GM19043 (cell line): ENCODE data around the gene VAV2.

Experiments
- ATAC-seq: cut with Tn5 transposase; IDR thresholded peaks from one replicate; pipeline ENCODE4 v1.9.1; 2021; ENCODE audit warnings: low read depth; ENCODE audit not compliant: unreplicated experiment

Gene VAV2

DNA sequence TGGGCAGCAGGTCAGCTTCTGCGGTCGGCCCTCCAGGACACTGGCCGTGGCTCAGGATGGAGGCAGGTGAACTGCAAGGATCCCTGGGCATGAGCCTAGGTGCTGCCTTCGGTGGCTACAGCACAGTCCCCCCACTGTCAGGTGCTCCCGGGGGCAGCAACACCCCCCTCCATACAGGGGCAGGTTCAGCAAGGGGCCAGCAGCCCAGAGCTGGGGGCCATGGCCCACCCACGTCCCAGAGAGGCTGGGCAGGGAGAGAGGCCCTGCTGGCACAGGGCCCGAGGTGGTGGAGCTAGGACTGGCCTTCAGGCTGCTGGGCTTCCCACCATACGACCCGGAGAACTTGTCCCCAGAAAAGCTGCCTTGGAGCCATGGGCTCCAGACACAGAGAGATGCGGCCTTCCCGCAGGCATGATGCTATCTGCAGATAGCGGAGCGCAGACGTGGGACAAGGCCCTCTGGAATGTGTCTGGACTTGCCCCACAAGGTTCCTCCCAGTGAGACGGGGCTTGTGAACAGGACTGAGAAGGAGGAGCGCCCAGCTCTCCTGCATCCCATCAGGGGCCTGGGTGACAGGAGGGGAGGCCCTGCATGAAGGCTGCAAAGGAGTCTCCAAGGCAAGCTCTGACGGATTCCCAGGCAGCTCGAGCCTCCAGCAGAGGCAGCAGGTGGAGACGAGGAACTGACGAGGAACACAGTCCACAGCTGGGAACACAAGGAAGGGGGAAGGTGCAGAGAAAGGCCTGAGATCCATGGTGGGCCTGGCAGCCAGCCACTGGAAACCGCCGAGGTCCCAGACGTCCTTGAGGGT is 111.1 kb downstream of the VAV2 start:
- no peak for ATAC-seq

- ATAC-seq, result no peak
Measured at GRCh38 chr9:133880136-133880535, 112.0 kb downstream of the VAV2 start.

DNA sequence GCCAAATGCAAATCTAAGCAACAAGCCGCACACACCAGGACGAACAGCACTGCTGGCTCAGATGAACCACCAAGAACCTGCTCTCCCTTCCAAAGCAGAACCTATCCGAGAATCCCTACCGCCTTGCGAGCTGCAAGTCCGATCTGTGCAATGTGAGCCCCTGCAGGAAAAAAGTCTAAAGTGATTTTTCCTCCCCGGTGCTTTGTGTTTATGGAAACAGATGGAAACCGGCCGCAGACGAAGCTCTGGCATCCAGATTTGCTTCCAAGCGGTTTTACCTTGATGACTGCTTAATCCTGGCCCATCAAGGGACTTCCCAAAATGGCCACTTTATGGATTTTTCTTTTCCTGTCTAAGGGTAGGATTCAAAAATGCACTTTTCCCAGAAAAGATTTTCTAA is 112.5 kb downstream of the VAV2 start:
- no peak for ATAC-seq

DNA sequence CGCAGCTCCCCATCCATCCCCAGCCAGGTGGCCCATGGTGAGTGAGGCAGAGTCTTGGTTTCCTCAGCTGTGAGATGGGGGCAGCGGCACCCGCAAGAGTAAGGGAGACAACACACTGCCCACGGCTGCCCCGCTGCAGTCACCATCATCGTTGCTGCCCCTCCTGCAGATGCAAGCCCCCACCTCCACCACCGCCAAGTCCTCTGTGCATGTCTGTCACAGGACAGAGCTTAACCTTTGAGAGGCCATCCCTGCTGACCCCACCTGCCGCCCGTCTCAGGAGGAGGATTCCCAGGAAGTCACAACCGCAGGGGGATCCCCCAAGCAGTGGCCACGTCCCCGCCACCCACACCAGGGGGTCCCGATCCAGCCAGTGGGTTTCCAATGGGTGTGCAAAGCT is 113.7 kb downstream of the VAV2 start:
- ATAC-seq, result no peak

GRCh38 chr9:133877967-133878366 is 114.2 kb downstream of the VAV2 start:
- ATAC-seq, result no peak

DNA sequence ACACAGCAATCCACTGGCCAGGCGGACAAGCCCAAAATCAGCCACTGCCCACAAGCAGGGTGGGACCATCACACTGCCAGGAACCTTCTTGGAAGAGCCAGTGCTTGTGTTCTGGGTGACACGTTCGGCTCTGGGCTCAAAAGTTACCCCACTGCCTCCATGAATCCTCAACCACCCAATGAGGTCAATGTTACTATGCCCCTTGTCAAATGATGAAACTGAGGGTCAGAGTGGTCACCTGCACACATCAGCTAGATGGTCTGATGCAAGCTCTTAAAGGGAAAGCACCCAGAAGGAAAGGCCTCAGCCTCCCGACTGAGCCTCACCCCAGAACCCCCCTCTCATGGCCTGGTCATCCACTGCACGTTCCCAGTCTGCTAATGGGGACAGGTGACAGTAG is 114.8 kb downstream of the VAV2 start:
- no peak for ATAC-seq

DNA sequence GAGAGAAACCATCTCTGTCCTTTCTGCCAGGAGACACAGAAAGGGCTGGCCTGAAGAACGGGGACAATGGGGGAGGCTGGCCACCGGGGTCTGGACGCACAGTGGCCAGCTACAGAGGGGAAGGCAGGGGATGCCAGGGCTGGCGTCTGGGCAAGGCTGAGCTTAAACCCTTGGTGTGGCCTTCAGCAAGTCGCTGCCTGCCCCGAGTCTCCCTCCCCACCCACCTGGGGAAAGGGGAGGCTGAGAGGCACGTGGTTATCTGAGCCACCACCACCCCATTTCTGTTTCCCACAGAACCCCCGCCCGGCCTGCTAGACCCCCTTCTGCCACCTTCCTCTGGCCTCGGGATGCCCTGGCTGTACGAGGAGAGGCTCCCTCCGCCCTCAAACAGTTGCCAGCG is 115.3 kb downstream of the VAV2 start:
- ATAC-seq, result no peak

DNA sequence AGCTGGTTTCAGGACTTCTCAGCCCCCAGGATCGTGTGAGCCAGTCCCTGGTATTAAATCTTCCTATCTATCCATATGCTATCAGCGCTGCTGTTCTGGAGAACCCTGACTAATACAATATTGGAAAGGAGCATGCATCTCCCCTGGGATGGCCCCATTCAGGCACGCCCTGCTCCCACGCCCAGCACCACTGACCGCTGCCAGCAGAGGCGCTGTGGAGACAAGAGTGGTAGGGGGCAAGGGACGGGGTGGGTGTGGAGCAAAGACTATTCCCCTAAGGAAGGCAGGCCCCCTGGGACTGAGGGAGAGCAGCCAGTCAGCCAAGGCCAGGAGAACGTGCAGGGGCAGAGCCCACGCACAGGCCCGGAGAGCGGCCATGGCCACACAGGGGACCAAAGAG is 116.0 kb downstream of the VAV2 start:
- no peak for ATAC-seq

GRCh38 chr9:133875131-133875530 is 117.0 kb downstream of the VAV2 start:
- no peak for ATAC-seq

GRCh38 chr9:133874659-133875058 is 117.5 kb downstream of the VAV2 start:
- ATAC-seq, result no peak

DNA sequence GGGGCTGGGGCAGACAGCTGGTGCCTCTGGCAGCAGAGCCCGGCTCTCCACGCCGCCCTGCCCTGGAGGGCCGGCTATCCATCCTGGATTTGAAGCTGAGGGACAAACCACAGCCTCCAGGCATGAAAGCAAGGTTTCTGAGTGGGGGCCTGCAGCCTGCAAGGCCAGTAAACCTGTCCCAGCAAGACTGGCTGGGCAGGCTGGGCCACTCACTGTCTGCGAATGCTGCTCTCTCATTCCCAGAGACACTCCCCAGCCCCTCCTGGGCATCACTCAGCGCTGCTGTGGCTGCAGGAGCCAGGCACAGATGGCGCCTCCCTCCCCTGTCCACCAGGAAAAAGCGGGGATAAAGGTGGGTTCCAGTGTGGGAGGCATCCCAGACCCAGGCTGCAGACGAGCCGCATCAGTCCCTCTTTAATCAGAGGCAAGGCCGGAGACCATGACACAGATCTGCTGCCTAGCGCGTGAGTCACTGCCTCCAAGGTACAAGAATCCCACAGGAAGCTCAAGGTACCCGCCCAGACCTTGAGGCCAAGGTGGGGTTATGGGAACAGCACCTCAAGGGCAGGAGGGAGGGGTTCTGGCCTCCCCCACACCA is 118.0 kb downstream of the VAV2 start:
- ATAC-seq, result no peak

GRCh38 chr9:133873461-133873891 is 118.6 kb downstream of the VAV2 start:
- no peak for ATAC-seq

DNA sequence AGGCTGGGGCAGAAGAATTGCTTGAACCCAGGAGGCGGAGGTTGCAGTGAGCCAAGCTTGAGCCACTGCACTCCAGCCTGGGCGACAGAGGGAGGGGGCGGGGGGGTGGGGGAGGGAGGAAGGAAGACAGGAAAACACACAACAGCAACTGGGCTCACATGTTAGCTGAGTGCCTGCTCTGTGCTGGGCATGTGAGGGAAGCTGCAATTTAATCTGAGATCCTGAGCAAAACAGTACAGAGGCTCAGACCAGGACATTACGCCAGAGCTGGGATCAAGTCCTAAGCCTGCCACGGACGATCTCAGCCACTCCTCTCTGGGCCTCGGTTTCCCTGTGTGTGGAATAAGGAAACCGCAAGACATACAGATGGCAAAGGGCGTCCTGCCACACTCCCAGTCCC is 119.1 kb downstream of the VAV2 start:
- ATAC-seq, result no peak

GRCh38 chr9:133870598-133871595 is 121.2 kb downstream of the VAV2 start:
- no peak for ATAC-seq

DNA sequence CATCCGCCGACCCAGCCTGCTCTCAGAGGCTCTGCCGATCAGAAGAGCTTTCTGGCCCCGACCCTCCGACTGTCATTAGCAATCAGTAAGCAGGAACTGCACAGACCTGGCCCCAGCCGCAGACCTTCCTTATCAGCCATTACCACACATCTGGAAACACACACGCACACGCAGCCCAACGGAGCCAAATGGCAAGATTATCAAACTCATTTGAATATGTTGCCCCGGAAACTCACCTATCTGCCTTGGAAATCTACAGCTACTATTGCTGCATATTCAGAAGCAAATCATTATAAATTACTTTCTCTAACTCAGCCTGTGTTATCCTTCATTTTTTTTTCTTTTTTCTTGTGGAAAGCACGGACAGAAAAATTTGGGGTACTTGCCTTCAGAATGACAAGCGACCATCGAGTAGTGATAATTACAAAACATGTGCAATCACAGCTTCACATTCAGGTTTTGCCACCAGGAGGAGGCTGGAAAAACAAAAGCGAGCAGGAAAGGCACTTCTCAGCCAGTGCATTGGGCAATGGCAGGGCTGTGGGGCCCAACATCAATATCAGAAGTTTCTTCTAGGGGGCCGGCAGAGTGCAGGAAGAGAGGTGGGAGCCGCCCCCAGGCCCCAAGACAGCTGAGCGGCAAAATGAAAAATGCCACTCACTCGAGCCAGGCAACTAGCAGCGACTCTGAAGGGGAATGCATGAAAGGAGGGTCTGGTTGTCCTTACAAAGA is 122.3 kb downstream of the VAV2 start:
- ATAC-seq, result no peak

DNA sequence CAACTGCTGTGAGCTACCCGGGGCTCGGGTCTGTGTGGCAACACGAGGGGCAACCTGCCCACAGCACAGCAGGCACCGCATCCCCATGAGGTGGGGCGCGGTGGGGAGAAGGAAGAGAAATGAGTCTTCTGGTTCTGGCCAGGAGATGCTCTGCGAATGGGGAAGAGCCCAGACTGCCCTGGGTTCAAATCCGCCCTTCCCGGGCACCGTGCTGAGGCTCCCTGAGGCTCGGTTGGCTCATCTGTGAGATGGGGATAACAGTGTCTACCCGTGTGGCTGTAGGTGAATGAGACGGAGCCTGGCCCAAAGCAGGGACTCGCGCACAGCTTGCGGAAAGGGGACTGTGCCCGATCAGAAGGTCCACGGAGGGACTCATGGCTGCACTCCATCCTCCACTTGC is 123.9 kb downstream of the VAV2 start:
- no peak for ATAC-seq

DNA sequence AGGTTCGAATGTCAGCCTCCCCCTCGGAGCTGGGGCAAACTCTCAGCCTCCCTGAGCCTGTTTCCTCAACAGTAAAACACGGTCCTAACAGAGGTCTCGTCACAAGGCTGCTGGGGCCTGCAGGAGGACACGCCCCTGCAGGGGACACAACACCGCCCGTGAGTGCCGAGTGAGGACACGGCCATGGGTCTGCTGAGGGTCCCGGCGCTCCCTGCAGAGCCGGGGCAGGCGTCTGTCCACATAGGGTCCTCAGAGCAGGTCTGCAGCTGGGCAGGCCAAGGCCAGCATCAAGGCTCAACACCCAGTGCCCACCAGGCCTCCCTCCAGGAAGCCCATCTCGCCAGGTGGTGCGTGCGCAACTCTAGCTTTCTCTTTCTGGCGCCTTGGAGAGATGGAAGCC is 125.2 kb downstream of the VAV2 start:
- no peak for ATAC-seq

DNA sequence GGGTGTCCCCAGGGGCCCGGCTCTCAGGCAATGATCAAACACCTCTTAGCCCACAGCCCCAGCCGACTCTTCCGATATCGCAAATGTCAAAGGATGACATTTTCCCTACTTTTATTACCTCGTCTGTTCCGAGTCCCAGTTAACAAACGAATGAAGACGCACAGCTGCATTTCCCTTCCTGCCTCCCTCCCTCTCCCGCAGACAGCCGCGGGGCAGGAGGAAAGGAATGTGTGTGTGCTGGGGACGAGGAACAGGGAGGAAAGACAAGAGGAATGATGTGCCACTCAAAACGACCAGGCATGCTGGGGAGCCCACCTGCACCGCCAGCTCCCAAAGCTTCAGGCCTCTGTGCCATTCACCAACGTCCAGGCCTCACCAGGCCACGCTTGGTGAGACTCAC is 128.1 kb downstream of the VAV2 start:
- ATAC-seq, result no peak

GRCh38 chr9:133863257-133863592 is 128.9 kb downstream of the VAV2 start:
- ATAC-seq, result no peak

DNA sequence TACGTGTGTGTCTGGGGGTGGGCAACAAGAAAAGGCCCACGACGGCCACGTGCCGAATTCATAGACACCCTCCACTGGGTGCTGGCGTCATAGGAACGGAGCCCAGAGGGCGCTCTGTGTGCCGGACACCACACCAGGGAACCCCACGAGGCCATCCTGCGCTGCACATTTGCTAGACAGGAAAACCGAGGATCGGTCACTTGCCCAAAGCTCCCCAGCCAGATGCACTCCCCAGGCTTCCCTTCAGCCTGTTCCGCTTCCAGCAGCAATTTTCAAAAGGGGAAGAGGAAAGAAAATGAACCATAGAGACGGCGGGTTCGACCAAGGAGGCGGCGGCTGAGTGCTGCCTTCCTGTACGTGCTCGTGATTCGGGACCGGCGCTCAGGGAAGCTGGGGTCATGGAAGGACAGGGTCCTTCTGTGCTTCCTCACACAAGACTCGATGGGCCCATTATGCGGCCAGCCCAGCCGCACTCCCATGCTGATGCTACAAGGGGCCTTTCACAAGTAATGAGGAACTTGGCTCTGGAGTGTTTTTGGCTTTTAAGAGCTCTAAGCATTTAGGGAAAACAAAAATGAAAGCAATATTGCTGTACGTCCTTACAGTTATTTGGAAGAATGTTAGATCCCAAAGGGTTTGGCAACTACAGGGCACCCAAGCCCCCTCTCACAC is 129.4 kb downstream of the VAV2 start:
- no peak for ATAC-seq
